ENCODE measurements around the gene KRTAP2-1. TPM values are rescaled to one million over a fixed set of nuclear protein-coding genes. Genes with fewer than 3 reads are reported as not detected.

KRTAP2-1 gene
- total RNA-seq, 1 donor = not detected

DNA sequence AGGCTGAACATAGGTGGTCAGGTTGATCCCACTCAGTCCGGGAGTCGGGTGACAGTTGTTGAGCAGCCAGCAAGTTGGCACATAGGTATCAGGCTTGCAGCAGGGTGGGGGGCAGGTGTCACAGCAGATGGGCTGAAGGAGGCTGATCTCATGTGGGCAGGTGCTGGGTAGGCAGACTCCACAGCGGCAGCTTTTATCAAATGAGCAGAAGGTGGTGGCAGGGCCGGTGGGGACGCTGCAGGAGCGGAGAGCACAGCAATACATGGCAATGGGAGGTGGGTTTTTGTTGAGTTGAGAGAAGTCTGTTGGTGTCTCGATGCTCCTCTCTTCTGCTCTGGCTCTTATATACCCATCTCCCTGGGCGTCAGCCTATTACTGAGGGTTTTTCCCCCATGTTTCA, 38.3 kb downstream of the KRTAP2-1 start, which contains the start of gene KRTAP3-1:
TSS of gene KRTAP3-1 (minus strand) at position 318 of the 400 bp plus-strand sequence. CDS start at position 264, 54 bp downstream.
- no peak for DNase-seq (ENCODE audit: insufficient read length, low spot score, missing footprints)
- no peaks in the 10 kb centered on the region for H3K27me3 ChIP-seq (ENCODE audit: insufficient read depth, low read length)
- no peaks in the 10 kb centered on the region for H3K9me3 ChIP-seq (ENCODE audit: low read depth, low read length)
- no peaks in the 10 kb centered on the region for H3K79me2 ChIP-seq (ENCODE audit: insufficient read depth, low read length)
- H3K4me1 ChIP-seq (ENCODE audit: insufficient read depth, low read length) = no peaks in the 10 kb centered on the region
- no peak within 1 kb of the TSS for H2AFZ ChIP-seq (ENCODE audit: low read length)
- no peaks in the 10 kb centered on the region for H3K36me3 ChIP-seq (ENCODE audit: insufficient read depth, low read length)
- no peak within 1 kb of the TSS for H3K4me2 ChIP-seq (ENCODE audit: insufficient read depth, low read length)
- H3K4me3 ChIP-seq (ENCODE audit: insufficient read depth, low read length) = no peak within 1 kb of the TSS
- no peak for TF ChIP-seq CTCF (IDR thresholded peaks at IDR 0.05; ENCODE audit: extremely low read depth, low read depth, low read length)
- H3K27ac ChIP-seq (ENCODE audit: low read depth, low read length) = no peak within 1 kb of the TSS
- no peaks in the 10 kb centered on the region for H4K20me1 ChIP-seq (ENCODE audit: insufficient read depth, low read length)

DNA sequence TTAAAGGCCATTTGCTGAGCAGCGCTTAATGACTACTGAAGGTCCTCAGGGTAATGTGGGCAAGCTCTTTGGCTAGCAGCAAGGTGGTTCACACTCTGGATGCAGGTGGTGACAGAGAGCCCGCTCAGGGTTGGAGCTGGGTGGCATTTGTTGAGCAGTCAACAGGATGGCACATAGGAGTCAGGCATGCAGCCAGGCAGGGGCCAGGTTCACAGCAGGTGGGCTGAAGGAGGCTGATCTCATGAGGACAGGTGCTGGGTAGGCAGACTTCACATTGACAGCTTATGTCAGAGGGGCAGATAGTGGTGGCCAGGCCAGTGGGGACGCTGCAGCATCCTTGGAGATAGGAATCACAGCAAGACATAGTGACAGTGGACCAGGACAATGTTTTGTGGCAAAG, 42.7 kb downstream of the KRTAP2-1 start:
- H2AFZ ChIP-seq (ENCODE audit: low read length) = no peak overlapping the region
- TF ChIP-seq CTCF (IDR thresholded peaks at IDR 0.05; ENCODE audit: extremely low read depth, low read depth, low read length) = no peak
- no peaks in the 10 kb centered on the region for H4K20me1 ChIP-seq (ENCODE audit: insufficient read depth, low read length)
- no peak overlapping the region for H3K4me3 ChIP-seq (ENCODE audit: insufficient read depth, low read length)
- no peak overlapping the region for H3K4me2 ChIP-seq (ENCODE audit: insufficient read depth, low read length)
- H3K4me1 ChIP-seq (ENCODE audit: insufficient read depth, low read length) = peaks cover 6% of the 10 kb centered on the region
- no peak overlapping the region for H3K27ac ChIP-seq (ENCODE audit: low read depth, low read length)
- no peaks in the 10 kb centered on the region for H3K36me3 ChIP-seq (ENCODE audit: insufficient read depth, low read length)
- DNase-seq (ENCODE audit: insufficient read length, low spot score, missing footprints) = no peak
- H3K27me3 ChIP-seq (ENCODE audit: insufficient read depth, low read length) = no peaks in the 10 kb centered on the region
- H3K79me2 ChIP-seq (ENCODE audit: insufficient read depth, low read length) = no peaks in the 10 kb centered on the region
- no peaks in the 10 kb centered on the region for H3K9me3 ChIP-seq (ENCODE audit: low read depth, low read length)

- Histone ChIP-seq H4K20me1 (ENCODE audit: insufficient read depth, low read length) (no peaks in the 10 kb centered on the region), H3K27me3 (ENCODE audit: insufficient read depth, low read length) (no peaks in the 10 kb centered on the region), H3K79me2 (ENCODE audit: insufficient read depth, low read length) (no peaks in the 10 kb centered on the region), H2AFZ (ENCODE audit: low read length) (no peak overlapping the region), H3K27ac (ENCODE audit: low read depth, low read length) (no peak overlapping the region), H3K4me3 (ENCODE audit: insufficient read depth, low read length) (no peak overlapping the region), H3K4me1 (ENCODE audit: insufficient read depth, low read length) (peaks cover 6% of the 10 kb centered on the region), H3K36me3 (ENCODE audit: insufficient read depth, low read length) (no peaks in the 10 kb centered on the region), H3K9me3 (ENCODE audit: low read depth, low read length) (no peaks in the 10 kb centered on the region), H3K4me2 (ENCODE audit: insufficient read depth, low read length) (no peak overlapping the region)
- DNase-seq (ENCODE audit: insufficient read length, low spot score, missing footprints) = peak; percentile 17
- TF ChIP-seq CTCF (IDR thresholded peaks at IDR 0.05; ENCODE audit: extremely low read depth, low read depth, low read length) = no peak
These were observed 43.2 kb downstream of the KRTAP2-1 start for GRCh38 chr17:41003926-41004325.

DNA sequence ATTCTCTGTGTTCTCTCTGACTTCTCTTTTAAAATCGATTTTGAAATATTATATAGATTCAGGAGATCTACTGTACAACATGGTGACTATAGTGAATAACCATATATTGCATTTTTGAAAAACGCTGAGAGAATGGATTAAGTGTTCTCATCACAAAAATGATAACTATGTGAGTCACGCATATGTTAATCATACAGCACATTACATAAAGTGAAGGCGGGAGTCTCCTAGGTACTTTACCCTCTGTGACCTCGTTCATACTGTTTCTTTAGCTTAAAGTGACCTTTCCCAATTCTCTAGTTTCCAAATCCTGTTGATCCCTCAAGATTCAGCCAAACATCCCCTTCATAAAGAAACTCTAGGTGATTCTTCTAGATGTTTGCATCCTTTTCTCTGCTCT, 44.3 kb downstream of the KRTAP2-1 start:
- peak overlapping the region; percentile 23 for H2AFZ ChIP-seq (ENCODE audit: low read length)
- no peak for TF ChIP-seq CTCF (IDR thresholded peaks at IDR 0.05; ENCODE audit: extremely low read depth, low read depth, low read length)

More for the DNA sequence above, 44.3 kb downstream of the KRTAP2-1 start:
- Histone ChIP-seq H4K20me1 (ENCODE audit: insufficient read depth, low read length) (no peaks in the 10 kb centered on the region), H3K79me2 (ENCODE audit: insufficient read depth, low read length) (no peaks in the 10 kb centered on the region), H3K4me2 (ENCODE audit: insufficient read depth, low read length) (no peak overlapping the region), H3K9me3 (ENCODE audit: low read depth, low read length) (no peaks in the 10 kb centered on the region), H3K27me3 (ENCODE audit: insufficient read depth, low read length) (no peaks in the 10 kb centered on the region), H3K4me1 (ENCODE audit: insufficient read depth, low read length) (peaks cover 6% of the 10 kb centered on the region), H3K27ac (ENCODE audit: low read depth, low read length) (no peak overlapping the region), H3K36me3 (ENCODE audit: insufficient read depth, low read length) (no peaks in the 10 kb centered on the region), H3K4me3 (ENCODE audit: insufficient read depth, low read length) (no peak overlapping the region)
- DNase-seq (ENCODE audit: insufficient read length, low spot score, missing footprints) = peak; percentile 61
